Endothelial cell of umbilical vein (primary cell): ENCODE data around the gene GNAT1. TPM values are rescaled to one million over a fixed set of nuclear protein-coding genes. Genes with fewer than 3 reads are reported as not detected.

Source experiments
- BruUV-seq: library from RNA; stranded (reverse); fragments of 400-500 nt; replicated peaks from 2 replicates; lab custom pipeline; 2021; lab: Mats Ljungman, UMichigan
- CTCF ChIA-PET: fragments of 300-600, 350-600 bp; sonication (Branson Sonifier 250); formaldehyde crosslinking; loops from one replicate; lab custom pipeline; 2021; ENCODE audit warnings: antibody characterized with exemption, inconsistent platforms; lab: Charles Lee
- POLR2A ChIA-PET: fragments of 300-600, 350-600 bp; sonication (Branson Sonifier 250); formaldehyde crosslinking; loops from one replicate; lab custom pipeline; 2021; ENCODE audit warnings: antibody characterized with exemption, inconsistent platforms; lab: Charles Lee
- DNase-seq: peaks from one replicate; pipeline ENCODE4 v3.0.0-alpha.2; 2011; ENCODE audit warnings: low read depth, low spot score
- FAIRE-seq: peaks from 2 replicates; lab custom pipeline; 2011; peaks lifted over from hg19 to GRCh38; lab: Jason Lieb, UNC
- H2AFZ ChIP-seq: 2 replicates; pipeline ENCODE4 v1.6.0; 2012; ENCODE audit warnings: low read depth, low read length, control low read depth, inconsistent platforms
- H3K27ac ChIP-seq: 2 replicates; pipeline ENCODE4 v1.5.1; 2011; ENCODE audit warnings: low read depth, mild to moderate bottlenecking, control low read depth, low read length, moderate library complexity; ENCODE audit not compliant: insufficient read depth
- H3K27me3 ChIP-seq, 2 experiments: 2 replicates each; pipeline versions ENCODE4 v1.6.0 to v1.6.1; 2011; ENCODE audit warnings: low read length in 2 of 2, mixed read lengths in 1 of 2; ENCODE audit not compliant: control insufficient read depth in 2 of 2, insufficient read depth in 2 of 2
- H3K36me3 ChIP-seq, 2 experiments: 2 replicates in 1 of 2; 3 replicates in 1 of 2; pipeline ENCODE4 v1.5.1; 2011; ENCODE audit warnings: low read length in 2 of 2, mild to moderate bottlenecking in 1 of 2, moderate library complexity in 1 of 2; ENCODE audit not compliant: control insufficient read depth in 2 of 2, insufficient read depth in 2 of 2; ENCODE audit errors: extremely low read depth in 1 of 2
- H3K4me1 ChIP-seq: 3 replicates; pipeline ENCODE4 v1.5.1; 2011; ENCODE audit warnings: mild to moderate bottlenecking, low read length; ENCODE audit not compliant: control insufficient read depth, insufficient read depth; ENCODE audit errors: extremely low read depth
- H3K4me2 ChIP-seq: 2 replicates; pipeline ENCODE4 v1.6.1; 2011; ENCODE audit warnings: low read length, control low read depth, mixed read lengths; ENCODE audit not compliant: insufficient read depth
- H3K4me3 ChIP-seq, 3 experiments: fragments of 200-600 bp in 1 of 3; sonication (generic), shearing (Covaris generic) in 1 of 3; replicated peaks in 1 of 3; 2 replicates each; pipeline ENCODE4 v1.5.1; 2011 to 2016; ENCODE audit warnings: control low read depth in 3 of 3, low read length in 3 of 3, mild to moderate bottlenecking in 2 of 3, inconsistent platforms in 1 of 3, low read depth in 1 of 3, moderate library complexity in 1 of 3; ENCODE audit not compliant: insufficient read depth in 1 of 3
- H3K79me2 ChIP-seq: 2 replicates; pipeline ENCODE4 v1.6.0; 2012; ENCODE audit warnings: low read length, inconsistent platforms; ENCODE audit not compliant: control insufficient read depth, insufficient read depth
- H3K9ac ChIP-seq: replicated peaks from 2 replicates; pipeline ENCODE3; 2011; ENCODE audit warnings: low read length, control low read depth; ENCODE audit not compliant: insufficient read depth; ENCODE audit errors: extremely low read depth
- H3K9me1 ChIP-seq: replicated peaks from 3 replicates; pipeline ENCODE4 v1.6.0; 2011; ENCODE audit warnings: mild to moderate bottlenecking, low read length; ENCODE audit not compliant: control insufficient read depth, insufficient read depth; ENCODE audit errors: extremely low read depth
- H3K9me3 ChIP-seq: replicated peaks from 2 replicates; pipeline ENCODE4 v1.5.1; 2012; ENCODE audit warnings: low read length, inconsistent platforms; ENCODE audit not compliant: control insufficient read depth, insufficient read depth
- H4K20me1 ChIP-seq: replicated peaks from 2 replicates; pipeline ENCODE3; 2011; ENCODE audit warnings: mild to moderate bottlenecking, low read length; ENCODE audit not compliant: control insufficient read depth, insufficient read depth; ENCODE audit errors: extremely low read depth
- EZH2 ChIP-seq: IDR thresholded peaks from 2 replicates; pipeline ENCODE4 v1.6.1; 2012; ENCODE audit warnings: borderline replicate concordance, low read depth, mild to moderate bottlenecking, moderate library complexity, low read length, inconsistent platforms; ENCODE audit not compliant: severe bottlenecking
- FOS ChIP-seq: IDR thresholded peaks from 2 replicates; pipeline ENCODE4 v1.6.1; 2011; ENCODE audit warnings: mild to moderate bottlenecking, low read length, moderate library complexity, borderline replicate concordance; ENCODE audit not compliant: insufficient read depth
- GATA2 ChIP-seq: IDR thresholded peaks from 2 replicates; pipeline ENCODE4 v1.7.0; 2011; ENCODE audit warnings: low read depth, mild to moderate bottlenecking, moderate library complexity, mixed read lengths, low read length; ENCODE audit not compliant: insufficient read length, insufficient read depth
- JUN ChIP-seq: IDR thresholded peaks from 2 replicates; pipeline ENCODE4 v1.6.1; 2011; ENCODE audit warnings: borderline replicate concordance, low read depth; ENCODE audit not compliant: insufficient read length, insufficient read depth
- MYC ChIP-seq: IDR thresholded peaks from one replicate; pipeline ENCODE4 v1.6.1; 2011; ENCODE audit warnings: mild to moderate bottlenecking, low read depth, low read length
- POLR2A ChIP-seq: IDR thresholded peaks from 2 replicates; pipeline ENCODE4 v1.6.1; 2012; ENCODE audit warnings: low read depth, mild to moderate bottlenecking, control low read depth, low read length
- POLR2AphosphoS5 ChIP-seq: IDR thresholded peaks from 2 replicates; pipeline ENCODE4 v1.6.1; 2012; ENCODE audit warnings: low read depth, mild to moderate bottlenecking, control low read depth, low read length, moderate library complexity; ENCODE audit not compliant: insufficient read depth
- dilution Hi-C: fragments of 300-500 bp; cut with MboI; formaldehyde crosslinking; loops from one replicate; pipeline ENCODE4 v1.15.0; 2019; ENCODE audit warnings: low sequenced_read_pairs; ENCODE audit not compliant: extremely low pct_ligation_motif_present
- intact Hi-C: fragments of 100-400 bp; cut with micrococcal nuclease; formaldehyde crosslinking; loops from one replicate; pipeline ENCODE4 v1.10.0; 2022
- polyA plus RNA-seq, 4 experiments: library from polyadenylated mRNA; depleted of rRNA in 3 of 4; stranded (reverse) in 3 of 4; unstranded in 1 of 4; fragments of >200 nt; gene quantifications; 2 replicates each; pipeline versions ENCODE4 v1.2.1 to v1.2.3, GENCODE V29; 2011 to 2012; ENCODE audit warnings: missing spikeins in 1 of 4
- total RNA-seq: library from RNA; stranded (reverse); gene quantifications from 2 replicates; pipeline ENCODE4 v1.2.3, GENCODE V29; 2021
- TF ChIP-seq, protein P1 (sequence below): IDR thresholded peaks from 2 replicates; pipeline ENCODE4 v1.6.1; 2011; ENCODE audit not compliant: insufficient read depth, insufficient read length
- TF ChIP-seq, protein P2 (sequence below), 2 donors: IDR thresholded peaks; 1 replicate in 1 of 2; 2 replicates in 1 of 2; pipeline ENCODE4 v1.5.1; 2011; ENCODE audit warnings: low read length in 2 of 2, mild to moderate bottlenecking in 2 of 2, moderate library complexity in 2 of 2, control low read depth in 1 of 2, inconsistent platforms in 1 of 2, low read depth in 1 of 2; ENCODE audit not compliant: insufficient read depth in 1 of 2; ENCODE audit errors: extremely low read depth in 1 of 2

The GNAT1 gene
- total and polyA plus RNA-seq, 2 donors (not counting 3 experiments of a cell fraction or from before 2014, with no cell fraction given) = 0.77 TPM; not detected in 1

- H3K9me3 ChIP-seq = no peaks in the 10 kb centered on the region
- H3K79me2 ChIP-seq = no peaks in the 10 kb centered on the region
- H3K9me1 ChIP-seq = no peaks in the 10 kb centered on the region
- dilution Hi-C loops = no loop called here
- DNase-seq = no peak
- intact Hi-C loops = no loop called here
- no peak overlapping the region for H3K9ac ChIP-seq
- FAIRE-seq = no peak
- ChIA-PET CTCF (interaction anchor here (2.6 to 7.3 kb wide), 2 partner anchors 12 to 20 kb away, joined by 17 to 55 read pairs; no protein-coding TSS in a partner anchor), POLR2A (no interaction called here)
- H3K4me1 ChIP-seq = no peaks in the 10 kb centered on the region
- no peaks in the 10 kb centered on the region for H3K27me3 ChIP-seq
- H3K27ac ChIP-seq = no peak overlapping the region
- no peak overlapping the region for H3K4me2 ChIP-seq
- no peaks in the 10 kb centered on the region for H3K36me3 ChIP-seq
- H4K20me1 ChIP-seq = no peaks in the 10 kb centered on the region
- no peak overlapping the region for H2AFZ ChIP-seq
- TF ChIP-seq FOS (no peak), EZH2 (no peak), POLR2A (no peak), MYC (no peak), GATA2 (no peak), POLR2AphosphoS5 (no peak), JUN (no peak)
- TF ChIP-seq, protein P1, sequence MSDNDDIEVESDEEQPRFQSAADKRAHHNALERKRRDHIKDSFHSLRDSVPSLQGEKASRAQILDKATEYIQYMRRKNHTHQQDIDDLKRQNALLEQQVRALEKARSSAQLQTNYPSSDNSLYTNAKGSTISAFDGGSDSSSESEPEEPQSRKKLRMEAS = no peak
- TF ChIP-seq, protein P2, sequence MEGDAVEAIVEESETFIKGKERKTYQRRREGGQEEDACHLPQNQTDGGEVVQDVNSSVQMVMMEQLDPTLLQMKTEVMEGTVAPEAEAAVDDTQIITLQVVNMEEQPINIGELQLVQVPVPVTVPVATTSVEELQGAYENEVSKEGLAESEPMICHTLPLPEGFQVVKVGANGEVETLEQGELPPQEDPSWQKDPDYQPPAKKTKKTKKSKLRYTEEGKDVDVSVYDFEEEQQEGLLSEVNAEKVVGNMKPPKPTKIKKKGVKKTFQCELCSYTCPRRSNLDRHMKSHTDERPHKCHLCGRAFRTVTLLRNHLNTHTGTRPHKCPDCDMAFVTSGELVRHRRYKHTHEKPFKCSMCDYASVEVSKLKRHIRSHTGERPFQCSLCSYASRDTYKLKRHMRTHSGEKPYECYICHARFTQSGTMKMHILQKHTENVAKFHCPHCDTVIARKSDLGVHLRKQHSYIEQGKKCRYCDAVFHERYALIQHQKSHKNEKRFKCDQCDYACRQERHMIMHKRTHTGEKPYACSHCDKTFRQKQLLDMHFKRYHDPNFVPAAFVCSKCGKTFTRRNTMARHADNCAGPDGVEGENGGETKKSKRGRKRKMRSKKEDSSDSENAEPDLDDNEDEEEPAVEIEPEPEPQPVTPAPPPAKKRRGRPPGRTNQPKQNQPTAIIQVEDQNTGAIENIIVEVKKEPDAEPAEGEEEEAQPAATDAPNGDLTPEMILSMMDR (IDR thresholded peaks at IDR 0.05; ENCODE audit: extremely low read depth in 1 of 2, insufficient read depth in 1 of 2, low read depth in 1 of 2, low read length in 2 of 2) = no peak
- BruUV-seq = no TSS peak
- H3K4me3 ChIP-seq = no peak overlapping the region
Observed at GRCh38 chr3:50214824-50215223, 23.4 kb downstream of the GNAT1 start.
